SU-DHL-6 (cell line): ENCODE measurements around the gene TOMT.

Source experiments
- EZH2phosphoT487 ChIP-seq: fragments of 200-600 bp; sonication (generic), shearing (Covaris generic); conservative IDR thresholded peaks from 2 replicates; pipeline ENCODE4 v1.6.1; 2018; ENCODE audit warnings: mild to moderate bottlenecking, antibody characterized with exemption, low read length, moderate library complexity, mixed read lengths
- TF ChIP-seq, protein P1 (sequence below): fragments of 200-600 bp; sonication (generic); IDR thresholded peaks from one replicate; pipeline ENCODE4 v1.5.1; 2017; ENCODE audit warnings: antibody characterized with exemption, mild to moderate bottlenecking, low read length, moderate library complexity; ENCODE audit not compliant: insufficient read depth, poor library complexity, severe bottlenecking

GRCh38 chr11:72102946-72103753, 2.6 kb upstream of the TOMT start, which contains the start of gene LAMTOR1:
- TF ChIP-seq, protein P1, sequence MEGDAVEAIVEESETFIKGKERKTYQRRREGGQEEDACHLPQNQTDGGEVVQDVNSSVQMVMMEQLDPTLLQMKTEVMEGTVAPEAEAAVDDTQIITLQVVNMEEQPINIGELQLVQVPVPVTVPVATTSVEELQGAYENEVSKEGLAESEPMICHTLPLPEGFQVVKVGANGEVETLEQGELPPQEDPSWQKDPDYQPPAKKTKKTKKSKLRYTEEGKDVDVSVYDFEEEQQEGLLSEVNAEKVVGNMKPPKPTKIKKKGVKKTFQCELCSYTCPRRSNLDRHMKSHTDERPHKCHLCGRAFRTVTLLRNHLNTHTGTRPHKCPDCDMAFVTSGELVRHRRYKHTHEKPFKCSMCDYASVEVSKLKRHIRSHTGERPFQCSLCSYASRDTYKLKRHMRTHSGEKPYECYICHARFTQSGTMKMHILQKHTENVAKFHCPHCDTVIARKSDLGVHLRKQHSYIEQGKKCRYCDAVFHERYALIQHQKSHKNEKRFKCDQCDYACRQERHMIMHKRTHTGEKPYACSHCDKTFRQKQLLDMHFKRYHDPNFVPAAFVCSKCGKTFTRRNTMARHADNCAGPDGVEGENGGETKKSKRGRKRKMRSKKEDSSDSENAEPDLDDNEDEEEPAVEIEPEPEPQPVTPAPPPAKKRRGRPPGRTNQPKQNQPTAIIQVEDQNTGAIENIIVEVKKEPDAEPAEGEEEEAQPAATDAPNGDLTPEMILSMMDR: no peak
- TF ChIP-seq EZH2phosphoT487: no peak
